ENCODE results near the gene STRBP. TPM values are rescaled to one million over a fixed set of nuclear protein-coding genes. Genes with fewer than 3 reads are reported as not detected.
"Not testable (repeated sequence)": the region's sequence is repeated elsewhere in the genome, so short reads cannot be mapped to it uniquely, and the experiment has no call there.

Gene STRBP
- total and polyA plus RNA-seq, 2 experiments from 2014 or later: 1.4 to 2.5 TPM

DNA sequence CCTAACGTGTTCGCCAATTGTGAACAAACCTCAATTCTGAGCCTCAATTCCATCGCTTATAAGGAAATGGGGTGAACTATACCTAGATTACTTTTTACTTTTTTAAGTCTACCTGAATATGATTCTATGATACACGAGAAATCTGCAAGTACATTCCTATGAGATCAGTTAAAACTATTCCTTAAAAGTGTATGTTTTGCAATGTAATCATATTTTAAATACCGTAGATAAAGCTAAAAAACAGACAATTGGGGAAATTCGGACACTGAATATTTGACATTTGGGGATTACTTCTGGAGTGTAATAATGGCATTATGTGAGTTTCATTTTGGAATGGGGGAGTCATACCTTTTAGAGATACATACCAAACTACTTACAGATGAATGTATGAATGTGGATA lies 62.3 kb downstream of the STRBP start:
- in situ Hi-C loops (cut with MboI): no loop called here
- Histone ChIP-seq H3K4me2 (ENCODE audit: unreplicated experiment) (no peak overlapping the region), H3K9me3 (ENCODE audit: low read depth) (no peaks in the 10 kb centered on the region), H3K4me1 (ENCODE audit: insufficient read depth) (no peaks in the 10 kb centered on the region), H4K20me1 (ENCODE audit: insufficient read depth) (no peaks in the 10 kb centered on the region), H3K27ac (no peak overlapping the region), H3F3A (ENCODE audit: insufficient read depth) (no peaks in the 10 kb centered on the region), H3K27me3 (replicated peaks; ENCODE audit: insufficient read depth) (no peaks in the 10 kb centered on the region), H3K36me3 (ENCODE audit: low read depth) (no peaks in the 10 kb centered on the region), H3K79me2 (ENCODE audit: insufficient read depth) (no peaks in the 10 kb centered on the region), H2AFZ (no peak overlapping the region), H3K9ac (no peak overlapping the region), H3K4me3 (no peak overlapping the region), H3K9me2 (ENCODE audit: insufficient read depth) (no peaks in the 10 kb centered on the region)
- DNase-seq: no peak
- 82 to 83% methylated on average over 6 of the region's 6 CpGs for WGBS, 2 experiments (ENCODE audit: low coverage in 1 of 2, low lambda C conversion rate in 2 of 2, missing lambda C conversion rate in 2 of 2)
- TF ChIP-seq EZH2phosphoT487 (IDR thresholded peaks at IDR 0.05; ENCODE audit: insufficient read depth, low read depth) (no peak), EZH2 (IDR thresholded peaks at IDR 0.05; ENCODE audit: insufficient read depth, poor library complexity, severe bottlenecking) (no peak)

- Histone ChIP-seq H2AFZ (no peak overlapping the region), H3F3A (ENCODE audit: insufficient read depth) (no peaks in the 10 kb centered on the region), H3K79me2 (ENCODE audit: insufficient read depth) (no peaks in the 10 kb centered on the region), H3K9me2 (ENCODE audit: insufficient read depth) (no peaks in the 10 kb centered on the region), H3K27me3 (replicated peaks; ENCODE audit: insufficient read depth) (no peaks in the 10 kb centered on the region), H3K9me3 (ENCODE audit: low read depth) (no peaks in the 10 kb centered on the region), H3K36me3 (ENCODE audit: low read depth) (no peaks in the 10 kb centered on the region), H3K27ac (no peak overlapping the region), H4K20me1 (ENCODE audit: insufficient read depth) (no peaks in the 10 kb centered on the region), H3K4me2 (ENCODE audit: unreplicated experiment) (no peak overlapping the region), H3K4me1 (ENCODE audit: insufficient read depth) (no peaks in the 10 kb centered on the region), H3K4me3 (no peak overlapping the region), H3K9ac (no peak overlapping the region)
- TF ChIP-seq EZH2 (IDR thresholded peaks at IDR 0.05; ENCODE audit: insufficient read depth, poor library complexity, severe bottlenecking) (no peak), EZH2phosphoT487 (IDR thresholded peaks at IDR 0.05; ENCODE audit: insufficient read depth, low read depth) (no peak)
- WGBS, 2 experiments (ENCODE audit: low coverage in 1 of 2, low lambda C conversion rate in 2 of 2, missing lambda C conversion rate in 2 of 2): 57 to 61% methylated on average over 2 of the region's 2 CpGs
- no peak for DNase-seq
- in situ Hi-C loops (cut with MboI): no loop called here
These were observed 67.3 kb downstream of the STRBP start for GRCh38 chr9:123201083-123201482.

GRCh38 chr9:123200469-123200868 lies 67.9 kb downstream of the STRBP start:
- 86 to 92% methylated on average over 10 to 13 of the region's 13 CpGs for WGBS, 2 experiments (ENCODE audit: low coverage in 1 of 2, low lambda C conversion rate in 2 of 2, missing lambda C conversion rate in 2 of 2)

DNA sequence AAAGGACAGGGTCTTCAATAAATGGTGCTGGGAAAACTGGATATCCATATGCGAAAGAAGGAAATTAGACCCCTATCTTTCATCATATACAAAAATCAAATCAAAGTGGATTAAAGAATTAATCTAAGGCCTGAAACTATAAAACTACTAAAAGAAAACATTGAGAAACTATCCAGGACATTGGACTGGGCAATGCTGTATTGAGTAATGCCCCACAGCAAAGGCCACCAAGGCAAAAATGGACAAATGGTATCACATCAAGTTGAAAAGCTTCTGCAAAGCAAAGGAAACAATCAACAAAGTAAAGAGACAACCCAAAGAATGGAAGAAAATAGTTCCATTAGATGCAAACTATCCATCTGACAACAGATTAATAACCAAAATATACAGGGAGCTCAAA lies 72.3 kb downstream of the STRBP start:
- in situ Hi-C loops (cut with MboI): no loop called here
- no peak for TF ChIP-seq EZH2phosphoT487 (IDR thresholded peaks at IDR 0.05; ENCODE audit: insufficient read depth, low read depth)
- TF ChIP-seq EZH2 (IDR thresholded peaks at IDR 0.05; ENCODE audit: insufficient read depth, poor library complexity, severe bottlenecking): no peak
- Histone ChIP-seq H3K9ac (no peak overlapping the region), H3K4me1 (ENCODE audit: insufficient read depth) (no peaks in the 10 kb centered on the region), H3K4me3 (no peak overlapping the region), H3K9me2 (ENCODE audit: insufficient read depth) (no peaks in the 10 kb centered on the region), H4K20me1 (ENCODE audit: insufficient read depth) (no peaks in the 10 kb centered on the region), H3K9me3 (ENCODE audit: low read depth) (no peaks in the 10 kb centered on the region), H3K79me2 (ENCODE audit: insufficient read depth) (no peaks in the 10 kb centered on the region), H3K36me3 (ENCODE audit: low read depth) (no peaks in the 10 kb centered on the region), H2AFZ (no peak overlapping the region), H3K4me2 (ENCODE audit: unreplicated experiment) (no peak overlapping the region), H3F3A (ENCODE audit: insufficient read depth) (no peaks in the 10 kb centered on the region), H3K27ac (no peak overlapping the region), H3K27me3 (replicated peaks; ENCODE audit: insufficient read depth) (no peaks in the 10 kb centered on the region)
- WGBS, 2 experiments (ENCODE audit: low coverage in 1 of 2, low lambda C conversion rate in 2 of 2, missing lambda C conversion rate in 2 of 2): 93 to 95% methylated on average over 1 of the region's 1 CpG
- DNase-seq: no peak

More at GRCh38 chr9:123200469-123200868, 67.9 kb downstream of the STRBP start:
- H4K20me1 ChIP-seq (ENCODE audit: insufficient read depth); H3K4me3 ChIP-seq; H3K27ac ChIP-seq; H3F3A ChIP-seq (ENCODE audit: insufficient read depth); H3K4me1 ChIP-seq (ENCODE audit: insufficient read depth); H3K9me2 ChIP-seq (ENCODE audit: insufficient read depth); in situ Hi-C loops (cut with MboI); H3K9ac ChIP-seq; H3K36me3 ChIP-seq (ENCODE audit: low read depth); H3K9me3 ChIP-seq (ENCODE audit: low read depth); H3K27me3 ChIP-seq (replicated peaks; ENCODE audit: insufficient read depth); H2AFZ ChIP-seq; DNase-seq; H3K79me2 ChIP-seq (ENCODE audit: insufficient read depth); H3K4me2 ChIP-seq (ENCODE audit: unreplicated experiment): not testable (repeated sequence)

DNA sequence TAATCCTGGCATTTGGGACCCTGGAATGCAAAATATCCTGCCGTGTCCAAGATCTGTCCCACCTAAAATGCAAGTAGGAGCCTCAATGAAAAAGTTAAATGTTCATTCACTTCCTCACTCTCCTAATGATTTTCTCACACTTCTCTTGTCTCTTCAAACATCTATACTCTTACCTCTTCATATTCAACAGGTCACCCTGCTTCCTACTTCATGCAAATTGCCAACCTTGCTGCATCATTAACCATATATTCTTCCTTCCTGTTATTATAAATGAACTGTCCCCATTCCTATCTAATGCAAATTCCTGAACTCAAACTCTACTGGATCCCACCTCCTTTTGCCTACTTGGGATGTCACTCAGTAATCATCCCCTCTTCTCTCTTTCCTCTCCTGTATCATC lies 74.4 kb downstream of the STRBP start:
- Histone ChIP-seq H3K9me3 (ENCODE audit: low read depth) (no peaks in the 10 kb centered on the region), H3K4me2 (ENCODE audit: unreplicated experiment) (no peak overlapping the region), H3K79me2 (ENCODE audit: insufficient read depth) (no peaks in the 10 kb centered on the region), H3K4me3 (no peak overlapping the region), H4K20me1 (ENCODE audit: insufficient read depth) (no peaks in the 10 kb centered on the region), H3K9ac (no peak overlapping the region), H2AFZ (no peak overlapping the region), H3K27ac (no peak overlapping the region), H3K27me3 (replicated peaks; ENCODE audit: insufficient read depth) (no peaks in the 10 kb centered on the region), H3F3A (ENCODE audit: insufficient read depth) (no peaks in the 10 kb centered on the region), H3K36me3 (ENCODE audit: low read depth) (no peaks in the 10 kb centered on the region), H3K9me2 (ENCODE audit: insufficient read depth) (no peaks in the 10 kb centered on the region), H3K4me1 (ENCODE audit: insufficient read depth) (no peaks in the 10 kb centered on the region)
- WGBS, 2 experiments (ENCODE audit: low coverage in 1 of 2, low lambda C conversion rate in 2 of 2, missing lambda C conversion rate in 2 of 2): 74 to 81% methylated on average over 1 of the region's 1 CpG
- no peak for DNase-seq
- no peak for TF ChIP-seq EZH2phosphoT487 (IDR thresholded peaks at IDR 0.05; ENCODE audit: insufficient read depth, low read depth)
- no peak for TF ChIP-seq EZH2 (IDR thresholded peaks at IDR 0.05; ENCODE audit: insufficient read depth, poor library complexity, severe bottlenecking)
- in situ Hi-C loops (cut with MboI): no loop called here
